Measurements from ENCODE around the gene PHACTR4. TPM values are rescaled to one million over a fixed set of nuclear protein-coding genes. Genes with fewer than 3 reads are reported as not detected.

The PHACTR4 gene
- total and polyA plus RNA-seq, 2 of the 4 experiments (the other 2 are of a cell fraction) = 7.5 to 15.0 TPM

GRCh38 chr1:28482702-28483101 lies 113.2 kb downstream of the PHACTR4 start:
- H2AK9ac ChIP-seq (replicated peaks; ENCODE audit: low read depth, low read length, poor library complexity) = no peak overlapping the region
- H2AFZ ChIP-seq (replicated peaks; ENCODE audit: low read length, poor library complexity) = no peak overlapping the region
- no peak overlapping the region for H3K18ac ChIP-seq (ENCODE audit: low read depth, low read length)
- H2BK15ac ChIP-seq (ENCODE audit: low read depth, low read length) = no peak overlapping the region
- no peak overlapping the region for H2AK5ac ChIP-seq (ENCODE audit: low read depth, low read length)
- no peak overlapping the region for H2BK20ac ChIP-seq (ENCODE audit: low read depth, low read length)
- intact Hi-C loops (cut with micrococcal nuclease) = loop anchor here (10.0 kb wide), 1 partner anchor 68 kb away; no protein-coding TSS in a partner anchor
- H3K9me3 ChIP-seq (ENCODE audit: control insufficient read depth, insufficient read depth, low read length) = no peaks in the 10 kb centered on the region
- no TSS peak for BruUV-seq (replicated peaks)
- H3K4me3 ChIP-seq (ENCODE audit: insufficient read depth, low read depth, low read length) = no peak overlapping the region
- H3K36me3 ChIP-seq (ENCODE audit: control insufficient read depth, insufficient read depth, low read length) = peaks cover 34% of the 10 kb centered on the region
- no peak overlapping the region for H3K23ac ChIP-seq (ENCODE audit: low read depth, low read length)
- ChIA-PET CTCF (interaction anchor here (0.6 kb wide), 1 partner anchor 61 kb away, joined by 3 read pairs; no protein-coding TSS in a partner anchor), POLR2A (ENCODE audit: unreplicated experiment) (no interaction called here)
- no peak overlapping the region for H3K4me2 ChIP-seq (ENCODE audit: low read depth, low read length)
- no peaks in the 10 kb centered on the region for H4K20me1 ChIP-seq (ENCODE audit: insufficient read depth, low read length)
- no peak overlapping the region for H3K56ac ChIP-seq (ENCODE audit: extremely low read depth, insufficient read depth, low read length)
- H3K9ac ChIP-seq (ENCODE audit: low read depth, low read length) = no peak overlapping the region
- no peak overlapping the region for H4K91ac ChIP-seq (ENCODE audit: insufficient read depth, low read depth, low read length)
- no peak overlapping the region for H3K27ac ChIP-seq (ENCODE audit: insufficient read depth, low read length)
- no peaks in the 10 kb centered on the region; a peak in 2 of 4 replicates for H3K79me1 ChIP-seq (ENCODE audit: low read depth in 1 of 2, low read length in 2 of 2)
- dilution Hi-C loops (cut with HindIII; ENCODE audit: low sequenced_read_pairs, unreplicated experiment) = no loop called here
- no peak for DNase-seq
- no peak for ATAC-seq (ENCODE audit: low read depth)
- H4K5ac ChIP-seq (ENCODE audit: low read depth, low read length) = no peak overlapping the region
- no peak for TF ChIP-seq SMC3 (IDR thresholded peaks at IDR 0.05; ENCODE audit: low read depth, low read length)
- TF ChIP-seq CEBPB (IDR thresholded peaks at IDR 0.05; ENCODE audit: low read depth, low read length) = no peak
- no peak for TF ChIP-seq RFX5 (IDR thresholded peaks at IDR 0.05; ENCODE audit: low read depth, low read length)
- no peak for TF ChIP-seq POLR2A (IDR thresholded peaks at IDR 0.05; ENCODE audit: low read depth, low read length)
- TF ChIP-seq MXI1 (IDR thresholded peaks at IDR 0.05; ENCODE audit: borderline replicate concordance, low read depth, low read length) = no peak
- no peak for TF ChIP-seq MAZ (IDR thresholded peaks at IDR 0.05; ENCODE audit: borderline replicate concordance, low read depth, low read length)
- TF ChIP-seq CHD1 (IDR thresholded peaks at IDR 0.05; ENCODE audit: low read depth, low read length) = no peak
- no peak for TF ChIP-seq FOS (IDR thresholded peaks at IDR 0.05; ENCODE audit: low read depth, low read length)
- no peak for TF ChIP-seq RAD21 (IDR thresholded peaks at IDR 0.05; ENCODE audit: low read length)
- TF ChIP-seq MAFK (IDR thresholded peaks at IDR 0.05; ENCODE audit: low read depth, low read length) = no peak
- no peak for TF ChIP-seq CTCF (conservative IDR thresholded peaks at IDR 0.05; ENCODE audit: low read depth, low read length)
- TF ChIP-seq ELK1 (IDR thresholded peaks at IDR 0.05; ENCODE audit: borderline replicate concordance, low read depth, low read length) = no peak
- TF ChIP-seq RCOR1 (IDR thresholded peaks at IDR 0.05; ENCODE audit: insufficient replicate concordance, low read length) = no peak
- no peak for TF ChIP-seq NFE2L2 (IDR thresholded peaks at IDR 0.05; ENCODE audit: low read depth, low read length)
- no peak for TF ChIP-seq USF2 (IDR thresholded peaks at IDR 0.05; ENCODE audit: low read depth, low read length)
- no peak for TF ChIP-seq BHLHE40 (IDR thresholded peaks at IDR 0.05; ENCODE audit: low read depth, low read length)
- H3K14ac ChIP-seq (replicated peaks; ENCODE audit: low read depth, low read length) = no peak overlapping the region
- no peak overlapping the region for H4K8ac ChIP-seq (ENCODE audit: low read depth in 2 of 2, low read length in 2 of 2)
- no peak overlapping the region for H3K4ac ChIP-seq (ENCODE audit: low read depth, low read length)
- H3K27me3 ChIP-seq (ENCODE audit: control insufficient read depth, insufficient read depth, low read length) = no peaks in the 10 kb centered on the region
- no CpG with 5 or more reads among the region's 2 CpGs for WGBS, 2 experiments (ENCODE audit: extremely low coverage in 2 of 2, insufficient read length in 1 of 2)
- in situ Hi-C loops (cut with MboI; ENCODE audit: low sequenced_read_pairs) = no loop called here
- H2BK120ac ChIP-seq (ENCODE audit: low read depth, low read length) = no peak overlapping the region
- H2BK5ac ChIP-seq (ENCODE audit: low read depth, low read length, poor library complexity, severe bottlenecking) = no peak overlapping the region
- H3K4me1 ChIP-seq (ENCODE audit: control insufficient read depth, insufficient read depth, low read length) = no peaks in the 10 kb centered on the region
- no peaks in the 10 kb centered on the region; the same call in 1 of the 2 replicates for H3K9me1 ChIP-seq (ENCODE audit: insufficient read depth, low read length)
